ENCODE measurements around the gene FTCD.

FTCD gene

GRCh38 chr21:46194374-46195334 lies 39.3 kb upstream of the FTCD start:
- TF ChIP-seq TEAD4 (IDR thresholded peaks at IDR 0.05) (no peak), REST (IDR thresholded peaks at IDR 0.05; ENCODE audit: low read depth) (no peak), RAD21 (IDR thresholded peaks at IDR 0.05; ENCODE audit: low read depth) (no peak), EGR1 (IDR thresholded peaks at IDR 0.05) (no peak), FOXM1 (IDR thresholded peaks at IDR 0.05; ENCODE audit: borderline replicate concordance, low read depth) (no peak), TAF1 (IDR thresholded peaks at IDR 0.05; ENCODE audit: low read depth) (no peak), NFIC (IDR thresholded peaks at IDR 0.05) (no peak)

- TF ChIP-seq ZBTB7A (IDR thresholded peaks at IDR 0.05; ENCODE audit: low read depth) = no peak
- TF ChIP-seq FOXM1 (IDR thresholded peaks at IDR 0.05; ENCODE audit: borderline replicate concordance, low read depth) = no peak
- no peak for TF ChIP-seq CEBPB (IDR thresholded peaks at IDR 0.05)
- no peak for TF ChIP-seq EGR1 (IDR thresholded peaks at IDR 0.05)
- no peak for TF ChIP-seq MAX (IDR thresholded peaks at IDR 0.05)
- no peak for TF ChIP-seq TCF12 (IDR thresholded peaks at IDR 0.05; ENCODE audit: low read depth)
- TF ChIP-seq REST (IDR thresholded peaks at IDR 0.05; ENCODE audit: low read depth) = no peak
- TF ChIP-seq TAF1 (IDR thresholded peaks at IDR 0.05; ENCODE audit: low read depth) = no peak
- no peak for TF ChIP-seq EP300 (IDR thresholded peaks at IDR 0.05; ENCODE audit: borderline replicate concordance)
- no peak for TF ChIP-seq NFIC (IDR thresholded peaks at IDR 0.05)
- TF ChIP-seq RAD21 (IDR thresholded peaks at IDR 0.05; ENCODE audit: low read depth) = no peak
- TF ChIP-seq USF1 (IDR thresholded peaks at IDR 0.05) = no peak
These were observed 38.5 kb upstream of the FTCD start for GRCh38 chr21:46193829-46194373.

- TF ChIP-seq RAD21 (IDR thresholded peaks at IDR 0.05; ENCODE audit: low read depth) (no peak), CREB1 (IDR thresholded peaks at IDR 0.05; ENCODE audit: low read depth) (no peak), ZBTB7A (IDR thresholded peaks at IDR 0.05; ENCODE audit: low read depth) (no peak), REST (IDR thresholded peaks at IDR 0.05; ENCODE audit: low read depth) (no peak), NFIC (IDR thresholded peaks at IDR 0.05) (no peak), TAF1 (IDR thresholded peaks at IDR 0.05; ENCODE audit: low read depth) (no peak), USF1 (IDR thresholded peaks at IDR 0.05) (no peak), EGR1 (IDR thresholded peaks at IDR 0.05) (no peak), EP300 (IDR thresholded peaks at IDR 0.05; ENCODE audit: borderline replicate concordance) (no peak), MAX (IDR thresholded peaks at IDR 0.05) (no peak), TEAD4 (IDR thresholded peaks at IDR 0.05) (no peak), YY1 (IDR thresholded peaks at IDR 0.05; ENCODE audit: low read depth) (no peak), CEBPB (IDR thresholded peaks at IDR 0.05) (no peak), FOXM1 (IDR thresholded peaks at IDR 0.05; ENCODE audit: borderline replicate concordance, low read depth) (no peak)
These were observed 36.6 kb upstream of the FTCD start for GRCh38 chr21:46191686-46192575.
